ENCODE measurements around the gene CST9. TPM values are rescaled to one million over a fixed set of nuclear protein-coding genes. Genes with fewer than 3 reads are reported as not detected.

Gene CST9
- total RNA-seq: not detected in 2 replicates

- TF ChIP-seq CTCF (IDR thresholded peaks at IDR 0.05; ENCODE audit: insufficient read depth, low read depth, low read length): no peak
- H3K4me3 ChIP-seq (ENCODE audit: low read depth, low read length): no peak within 1 kb of the TSS
- DNase-seq (ENCODE audit: low read depth): no peak
Measured at GRCh38 chr20:23605867-23606651, at the start of gene CST9. Gene CST9, minus strand, starts transcription at chr20:23605917. Its CDS starts 53 bp downstream, at chr20:23605864.

GRCh38 chr20:23654717-23655116 is 49.0 kb upstream of the CST9 start:
- no peak for TF ChIP-seq CTCF (IDR thresholded peaks at IDR 0.05; ENCODE audit: insufficient read depth, low read depth, low read length)
- H3K4me3 ChIP-seq (ENCODE audit: low read depth, low read length): no peak overlapping the region
- DNase-seq (ENCODE audit: low read depth): no peak

- no peak for DNase-seq (ENCODE audit: low read depth)
- no peak for TF ChIP-seq CTCF (IDR thresholded peaks at IDR 0.05; ENCODE audit: insufficient read depth, low read depth, low read length)
Measured at GRCh38 chr20:23654000-23654399, 48.3 kb upstream of the CST9 start.

GRCh38 chr20:23653400-23653938 is 47.8 kb upstream of the CST9 start:
- H3K4me3 ChIP-seq (ENCODE audit: low read depth, low read length): no peak overlapping the region
- no peak for TF ChIP-seq CTCF (IDR thresholded peaks at IDR 0.05; ENCODE audit: insufficient read depth, low read depth, low read length)
- DNase-seq (ENCODE audit: low read depth): no peak

More at GRCh38 chr20:23654000-23654399, 48.3 kb upstream of the CST9 start:
- H3K4me3 ChIP-seq (ENCODE audit: low read depth, low read length): no peak overlapping the region

GRCh38 chr20:23652926-23653325 is 47.2 kb upstream of the CST9 start:
- no peak for TF ChIP-seq CTCF (IDR thresholded peaks at IDR 0.05; ENCODE audit: insufficient read depth, low read depth, low read length)
- H3K4me3 ChIP-seq (ENCODE audit: low read depth, low read length): no peak overlapping the region
- no peak for DNase-seq (ENCODE audit: low read depth)

- no peak for DNase-seq (ENCODE audit: low read depth)
- TF ChIP-seq CTCF (IDR thresholded peaks at IDR 0.05; ENCODE audit: insufficient read depth, low read depth, low read length): no peak
- no peak overlapping the region for H3K4me3 ChIP-seq (ENCODE audit: low read depth, low read length)
Measured at GRCh38 chr20:23652371-23652770, 46.7 kb upstream of the CST9 start.
